GM18867 (cell line): ENCODE measurements around the gene FOXF1.

ENCODE experiments used
- ATAC-seq: cut with Tn5 transposase; IDR thresholded peaks from one replicate; pipeline ENCODE4 v1.9.1; 2021; ENCODE audit warnings: mild to moderate bottlenecking, moderate library complexity; ENCODE audit not compliant: unreplicated experiment

Gene FOXF1

GRCh38 chr16:86531641-86532525 is 21.6 kb downstream of the FOXF1 start:
- ATAC-seq = no peak

GRCh38 chr16:86532526-86532815 is 22.1 kb downstream of the FOXF1 start:
- no peak for ATAC-seq

- ATAC-seq = no peak
Observed at GRCh38 chr16:86533076-86533475, 22.7 kb downstream of the FOXF1 start.

GRCh38 chr16:86533767-86534351 is 23.5 kb downstream of the FOXF1 start:
- ATAC-seq = no peak

GRCh38 chr16:86534779-86535615 is 24.7 kb downstream of the FOXF1 start:
- ATAC-seq = no peak

- no peak for ATAC-seq
Observed at GRCh38 chr16:86536621-86537020, 26.3 kb downstream of the FOXF1 start.

- no peak for ATAC-seq
Observed at GRCh38 chr16:86537486-86537885, 27.2 kb downstream of the FOXF1 start.

- no peak for ATAC-seq
Observed at GRCh38 chr16:86538196-86538780, 28.0 kb downstream of the FOXF1 start.

- ATAC-seq = no peak
Observed at GRCh38 chr16:86540894-86541293, 30.6 kb downstream of the FOXF1 start.

- no peak for ATAC-seq
Observed at GRCh38 chr16:86541560-86541959, 31.2 kb downstream of the FOXF1 start.

- ATAC-seq = no peak
Observed at GRCh38 chr16:86542756-86543750, 32.7 kb downstream of the FOXF1 start.

GRCh38 chr16:86545481-86545880 is 35.2 kb downstream of the FOXF1 start:
- no peak for ATAC-seq

GRCh38 chr16:86545954-86546637 is 35.8 kb downstream of the FOXF1 start:
- no peak for ATAC-seq

GRCh38 chr16:86546638-86547013 is 36.3 kb downstream of the FOXF1 start:
- no peak for ATAC-seq

- ATAC-seq = no peak
Observed at GRCh38 chr16:86547286-86547685, 37.0 kb downstream of the FOXF1 start.

GRCh38 chr16:86549076-86549892 is 39.0 kb downstream of the FOXF1 start:
- no peak for ATAC-seq

- no peak for ATAC-seq
Observed at GRCh38 chr16:86549893-86550190, 39.5 kb downstream of the FOXF1 start.

- no peak for ATAC-seq
Observed at GRCh38 chr16:86550281-86550680, 40.0 kb downstream of the FOXF1 start.

GRCh38 chr16:86553356-86553755 is 43.0 kb downstream of the FOXF1 start:
- ATAC-seq = no peak
